Renal cortex interstitium (tissue), 11 donors: ENCODE results near the gene ACAD11. TPM values are rescaled to one million over a fixed set of nuclear protein-coding genes. Genes with fewer than 3 reads are reported as not detected.
A peak's percentile ranks its signal among the peaks of the same experiment; 100 is the strongest.
"Not testable (repeated sequence)": the region's sequence is repeated elsewhere in the genome, so short reads cannot be mapped to it uniquely, and the experiment has no call there.

ENCODE experiments used
- DNase-seq, 11 donors: peaks; one replicate each; pipeline ENCODE4 v3.0.0-alpha.2; 2013; ENCODE audit warnings: low read depth in 9 of 11, low spot score in 4 of 11; ENCODE audit errors: extremely low read depth in 1 of 11
- polyA plus RNA-seq, 3 donors: library from polyadenylated mRNA; unstranded; fragments of 120-200 nt; gene quantifications; one replicate each; pipeline ENCODE4 v1.2.1, GENCODE V29; 2013; ENCODE audit not compliant: insufficient read length in 3 of 3

Gene ACAD11
- polyA plus RNA-seq, 3 donors, result 38.6 to 51.0 (median 49.2) TPM

GRCh38 chr3:132659000-132659364 lies 627 bp downstream of the ACAD11 start:
- DNase-seq, result no peak

GRCh38 chr3:132657869-132658747 lies 1.5 kb downstream of the ACAD11 start:
- no peak for DNase-seq

DNA sequence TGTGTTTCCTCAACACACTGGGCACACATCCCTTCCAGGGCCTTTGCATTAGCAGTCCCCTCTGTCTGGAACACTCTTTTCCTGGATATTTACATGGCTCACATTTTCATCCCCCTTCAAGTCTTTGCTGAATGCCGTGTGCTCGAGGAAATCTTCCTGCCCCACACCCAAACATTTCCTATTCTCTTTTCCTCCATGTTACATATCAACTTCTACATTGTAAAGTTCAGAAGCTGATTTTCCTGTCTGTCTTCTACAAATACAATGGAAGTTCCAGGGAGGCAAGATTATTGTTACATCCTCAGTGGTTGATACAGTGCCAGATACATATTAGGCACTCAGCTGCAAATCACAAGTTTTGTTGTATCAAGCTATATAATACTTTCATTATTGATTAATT lies 4.1 kb downstream of the ACAD11 start:
- DNase-seq, result no peak

GRCh38 chr3:132654721-132655120 lies 4.9 kb downstream of the ACAD11 start:
- no peak for DNase-seq

- no peak for DNase-seq
Observed at GRCh38 chr3:132654190-132654589, 5.4 kb downstream of the ACAD11 start.

GRCh38 chr3:132652640-132653270 lies 6.9 kb downstream of the ACAD11 start:
- no peak for DNase-seq

DNA sequence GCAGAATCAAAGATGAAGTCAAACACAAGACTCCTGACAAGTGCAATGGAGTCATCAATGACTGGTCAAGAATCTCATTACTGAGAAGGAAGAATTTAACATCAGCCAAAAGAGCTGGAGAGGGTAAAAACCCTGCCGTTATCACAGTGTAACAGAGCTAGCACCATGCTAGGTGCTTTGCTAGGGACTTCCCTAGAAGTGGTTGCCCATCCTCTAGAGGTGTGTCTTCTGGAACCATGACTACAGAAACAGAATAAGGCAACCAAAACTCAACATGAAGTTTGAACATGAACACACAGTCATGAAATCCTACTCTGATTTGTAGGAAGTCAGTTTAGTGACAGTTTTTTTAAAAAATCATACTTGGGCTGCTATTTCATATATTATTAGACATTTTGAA lies 9.5 kb downstream of the ACAD11 start:
- no peak for DNase-seq

DNA sequence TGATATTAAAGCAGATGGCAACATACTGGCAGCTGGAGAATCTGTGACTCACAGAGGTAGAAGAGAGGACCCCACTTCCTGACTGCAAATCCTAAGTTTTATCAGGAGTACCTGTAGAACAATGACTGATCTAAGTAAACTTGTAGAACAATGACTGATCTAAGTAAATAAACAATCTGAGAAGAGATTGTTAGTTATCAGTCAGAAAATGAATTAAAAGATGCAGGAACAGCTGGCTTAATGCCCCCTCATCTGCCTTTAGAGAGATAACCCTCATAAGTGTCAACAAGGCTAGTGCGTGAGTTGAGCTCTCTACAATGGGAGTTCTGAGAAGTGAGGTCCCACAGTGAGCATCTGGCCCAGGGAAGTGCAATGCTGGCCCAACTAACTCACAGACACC lies 14.6 kb downstream of the ACAD11 start:
- DNase-seq, result no peak

DNA sequence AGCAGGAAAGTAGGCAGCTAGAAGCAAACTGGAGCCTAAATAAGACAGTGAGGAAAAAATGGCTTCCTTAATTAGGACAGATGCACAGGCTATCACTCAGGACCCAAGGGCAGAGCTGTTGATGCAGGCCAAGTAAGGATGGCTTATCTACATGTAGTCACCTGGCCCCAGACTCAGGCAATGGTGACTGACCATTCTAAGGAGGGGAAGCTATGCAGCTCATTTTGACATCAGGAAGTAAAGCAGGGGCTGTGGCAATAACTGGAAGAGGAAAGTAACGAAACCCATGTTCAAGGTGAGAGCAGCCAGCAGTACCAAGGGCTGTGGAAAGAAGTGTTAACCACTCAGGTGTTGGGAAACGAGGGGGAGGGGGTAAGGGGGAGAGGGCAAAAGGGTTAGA lies 16.2 kb downstream of the ACAD11 start:
- no peak for DNase-seq

DNA sequence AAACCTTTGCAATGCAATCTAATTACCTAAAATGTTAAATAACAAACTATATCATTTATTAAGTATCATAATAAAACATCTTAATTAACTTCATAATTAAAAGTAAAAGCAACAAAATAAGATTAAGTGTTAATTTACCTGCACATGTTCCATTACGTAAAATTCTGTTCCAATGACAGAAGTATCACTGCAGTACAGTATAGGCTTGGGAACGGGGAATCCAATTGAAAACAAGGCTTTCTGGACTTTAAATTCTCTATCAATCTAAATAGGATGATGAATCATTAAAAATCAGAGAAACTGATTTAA lies 17.1 kb downstream of the ACAD11 start:
- no peak for DNase-seq

GRCh38 chr3:132641837-132642538 lies 17.6 kb downstream of the ACAD11 start:
- DNase-seq, result peak in 2 of 11 donors; percentile 12 to 21

GRCh38 chr3:132641427-132641826 lies 18.2 kb downstream of the ACAD11 start:
- DNase-seq, result not testable (repeated sequence)

- DNase-seq, result no peak
Observed at GRCh38 chr3:132638706-132639105, 20.9 kb downstream of the ACAD11 start.

DNA sequence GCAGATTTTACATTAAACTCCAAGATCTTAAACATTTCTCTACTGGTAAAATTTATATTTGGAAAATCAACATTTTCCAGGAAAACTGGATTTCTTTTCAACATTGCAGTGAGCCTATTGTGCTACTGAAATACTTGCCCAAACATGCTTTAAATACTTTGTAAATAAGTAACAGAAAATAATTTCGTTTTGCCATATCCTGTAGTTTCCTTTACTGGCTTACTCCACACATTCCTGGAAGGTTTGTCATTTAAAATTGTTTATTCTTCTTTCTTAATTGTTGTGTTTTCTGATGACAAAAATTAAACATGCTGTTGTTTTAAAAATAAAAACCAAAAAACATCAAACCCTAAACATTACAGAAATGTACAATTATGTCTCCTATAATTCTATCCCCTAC lies 22.0 kb downstream of the ACAD11 start:
- no peak for DNase-seq

- no peak for DNase-seq
Observed at GRCh38 chr3:132635052-132635451, 24.6 kb downstream of the ACAD11 start.

DNA sequence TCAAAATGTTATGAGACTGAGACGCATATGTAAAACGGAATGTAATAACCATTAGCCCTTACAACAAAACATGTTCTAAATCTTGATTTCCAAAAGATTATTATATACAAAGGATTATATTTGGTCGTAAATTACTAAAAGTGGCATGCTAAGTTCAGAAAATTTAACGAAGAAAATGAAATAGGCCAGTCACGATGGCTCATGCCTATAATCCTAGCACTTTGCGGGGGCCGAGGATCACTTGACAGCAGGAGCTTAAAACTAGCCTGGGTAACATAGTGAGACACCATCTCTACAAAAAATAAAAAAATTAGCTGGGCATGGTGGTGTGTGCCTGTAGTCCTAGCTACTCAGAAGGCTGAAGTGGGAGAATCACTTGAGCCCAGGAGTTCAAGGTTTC lies 29.0 kb downstream of the ACAD11 start:
- DNase-seq, result no peak

GRCh38 chr3:132629928-132630327 lies 29.7 kb downstream of the ACAD11 start:
- DNase-seq, result no peak

GRCh38 chr3:132628157-132628556 lies 31.5 kb downstream of the ACAD11 start:
- no peak for DNase-seq

- no peak for DNase-seq
Observed at GRCh38 chr3:132626955-132627354, 32.7 kb downstream of the ACAD11 start.

DNA sequence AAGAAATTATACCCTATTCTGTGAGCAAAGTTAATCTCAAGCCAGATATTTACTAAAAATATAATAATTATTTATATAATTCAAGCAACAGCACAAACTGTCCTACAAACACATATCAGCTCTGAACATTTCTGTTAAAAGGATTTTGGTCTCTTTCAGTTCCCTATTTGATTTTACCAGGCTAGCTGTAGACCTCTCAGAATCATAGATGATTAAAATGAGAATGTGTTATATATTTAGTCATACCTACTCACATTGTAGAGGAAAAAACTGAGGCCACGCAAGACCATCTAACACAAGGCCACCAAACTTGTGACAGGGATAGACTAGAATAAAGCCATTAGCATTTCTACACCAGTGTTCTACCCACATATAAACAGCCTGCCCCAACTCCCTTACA lies 34.0 kb downstream of the ACAD11 start:
- no peak for DNase-seq
